ENCODE data around the gene NCKAP5. TPM values are rescaled to one million over a fixed set of nuclear protein-coding genes. Genes with fewer than 3 reads are reported as not detected.

The NCKAP5 gene
- total RNA-seq, 1 donor from 2014 or later, result 2.7 TPM

DNA sequence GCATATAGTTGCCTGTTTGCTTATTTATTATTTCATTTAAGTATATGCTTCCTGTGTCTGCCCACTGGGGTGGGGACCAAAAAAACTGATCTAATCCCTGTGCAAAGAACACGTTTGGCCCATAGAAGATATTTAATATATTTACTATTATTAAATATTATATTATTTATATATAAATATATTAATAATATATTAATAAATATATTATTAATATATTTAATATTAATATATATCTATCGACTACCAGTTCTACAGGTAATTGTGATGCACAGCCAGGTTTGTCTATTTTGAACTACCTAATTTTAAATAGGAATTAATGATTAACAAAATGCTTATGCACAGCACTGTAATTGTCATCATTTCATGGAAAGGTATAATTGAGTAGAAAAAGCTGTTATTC is 609.4 kb downstream of the NCKAP5 start:
- FAIRE-seq, result no peak
- no peaks in the 10 kb centered on the region for H3K9me3 ChIP-seq (ENCODE audit: insufficient read depth, low read depth, low read length)

GRCh38 chr2:132955871-132956615 is 612.2 kb downstream of the NCKAP5 start:
- Mint-ChIP-seq H3K4me3 (ENCODE audit: unreplicated experiment) (no peak overlapping the region), H3K27me3 (ENCODE audit: low read depth, unreplicated experiment) (no peaks in the 10 kb centered on the region), H3K36me3 (ENCODE audit: low read depth, unreplicated experiment) (no peaks in the 10 kb centered on the region), H3K9me3 (ENCODE audit: unreplicated experiment) (no peaks in the 10 kb centered on the region), H3K27ac (ENCODE audit: unreplicated experiment) (peak overlapping the region; percentile 83), H3K4me1 (ENCODE audit: low read depth, unreplicated experiment) (peaks cover 14% of the 10 kb centered on the region)
- Histone ChIP-seq H3K4me1 (ENCODE audit: insufficient read depth, low read length) (no peaks in the 10 kb centered on the region), H3K27ac (ENCODE audit: low read depth, low read length) (no peak overlapping the region), H2AFZ (ENCODE audit: low read depth, low read length) (no peak overlapping the region), H3K36me3 (ENCODE audit: insufficient read depth, low read length) (no peaks in the 10 kb centered on the region), H3K27me3 (ENCODE audit: insufficient read depth, low read length) (no peaks in the 10 kb centered on the region), H3K9me3 (ENCODE audit: insufficient read depth, low read depth, low read length) (no peaks in the 10 kb centered on the region), H3K4me2 (ENCODE audit: low read length) (no peak overlapping the region), H3K9ac (ENCODE audit: low read length) (no peak overlapping the region), H4K20me1 (ENCODE audit: insufficient read depth, low read length) (no peaks in the 10 kb centered on the region), H3K79me2 (ENCODE audit: insufficient read depth, low read length) (no peaks in the 10 kb centered on the region), H3K4me3 (ENCODE audit: insufficient read depth, low read depth, low read length) (no peak overlapping the region)
- TF ChIP-seq EZH2 (IDR thresholded peaks at IDR 0.05; ENCODE audit: insufficient read depth, low read length), result no peak
- TF ChIP-seq, protein P1, sequence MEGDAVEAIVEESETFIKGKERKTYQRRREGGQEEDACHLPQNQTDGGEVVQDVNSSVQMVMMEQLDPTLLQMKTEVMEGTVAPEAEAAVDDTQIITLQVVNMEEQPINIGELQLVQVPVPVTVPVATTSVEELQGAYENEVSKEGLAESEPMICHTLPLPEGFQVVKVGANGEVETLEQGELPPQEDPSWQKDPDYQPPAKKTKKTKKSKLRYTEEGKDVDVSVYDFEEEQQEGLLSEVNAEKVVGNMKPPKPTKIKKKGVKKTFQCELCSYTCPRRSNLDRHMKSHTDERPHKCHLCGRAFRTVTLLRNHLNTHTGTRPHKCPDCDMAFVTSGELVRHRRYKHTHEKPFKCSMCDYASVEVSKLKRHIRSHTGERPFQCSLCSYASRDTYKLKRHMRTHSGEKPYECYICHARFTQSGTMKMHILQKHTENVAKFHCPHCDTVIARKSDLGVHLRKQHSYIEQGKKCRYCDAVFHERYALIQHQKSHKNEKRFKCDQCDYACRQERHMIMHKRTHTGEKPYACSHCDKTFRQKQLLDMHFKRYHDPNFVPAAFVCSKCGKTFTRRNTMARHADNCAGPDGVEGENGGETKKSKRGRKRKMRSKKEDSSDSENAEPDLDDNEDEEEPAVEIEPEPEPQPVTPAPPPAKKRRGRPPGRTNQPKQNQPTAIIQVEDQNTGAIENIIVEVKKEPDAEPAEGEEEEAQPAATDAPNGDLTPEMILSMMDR (IDR thresholded peaks at IDR 0.05; ENCODE audit: insufficient read depth, low read depth, low read length), result no peak
- DNase-seq (ENCODE audit: low read depth), result peak; percentile 75
- no peak for FAIRE-seq

More for the DNA sequence above, 609.4 kb downstream of the NCKAP5 start:
- H3K9ac ChIP-seq (ENCODE audit: low read length), result no peak overlapping the region
- no peak overlapping the region for H2AFZ ChIP-seq (ENCODE audit: low read depth, low read length)
- H3K27me3 ChIP-seq (ENCODE audit: insufficient read depth, low read length), result no peaks in the 10 kb centered on the region
- no peak for DNase-seq (ENCODE audit: low read depth)
- no peaks in the 10 kb centered on the region for H3K4me1 ChIP-seq (ENCODE audit: insufficient read depth, low read length)
- H3K4me1 Mint-ChIP-seq (ENCODE audit: low read depth, unreplicated experiment), result peaks cover 14% of the 10 kb centered on the region
- H3K79me2 ChIP-seq (ENCODE audit: insufficient read depth, low read length), result no peaks in the 10 kb centered on the region
- no peak overlapping the region for H3K27ac ChIP-seq (ENCODE audit: low read depth, low read length)
- H4K20me1 ChIP-seq (ENCODE audit: insufficient read depth, low read length), result no peaks in the 10 kb centered on the region
- no peak overlapping the region for H3K4me3 ChIP-seq (ENCODE audit: insufficient read depth, low read depth, low read length)
- H3K27me3 Mint-ChIP-seq (ENCODE audit: low read depth, unreplicated experiment), result no peaks in the 10 kb centered on the region
- TF ChIP-seq, protein P1 (IDR thresholded peaks at IDR 0.05; ENCODE audit: insufficient read depth, low read depth, low read length), result no peak
- no peak for TF ChIP-seq EZH2 (IDR thresholded peaks at IDR 0.05; ENCODE audit: insufficient read depth, low read length)
- no peak overlapping the region for H3K4me3 Mint-ChIP-seq (ENCODE audit: unreplicated experiment)
- no peaks in the 10 kb centered on the region for H3K36me3 ChIP-seq (ENCODE audit: insufficient read depth, low read length)
- H3K4me2 ChIP-seq (ENCODE audit: low read length), result no peak overlapping the region
- H3K36me3 Mint-ChIP-seq (ENCODE audit: low read depth, unreplicated experiment), result no peaks in the 10 kb centered on the region
- no peaks in the 10 kb centered on the region for H3K9me3 Mint-ChIP-seq (ENCODE audit: unreplicated experiment)
- no peak overlapping the region for H3K27ac Mint-ChIP-seq (ENCODE audit: unreplicated experiment)

DNA sequence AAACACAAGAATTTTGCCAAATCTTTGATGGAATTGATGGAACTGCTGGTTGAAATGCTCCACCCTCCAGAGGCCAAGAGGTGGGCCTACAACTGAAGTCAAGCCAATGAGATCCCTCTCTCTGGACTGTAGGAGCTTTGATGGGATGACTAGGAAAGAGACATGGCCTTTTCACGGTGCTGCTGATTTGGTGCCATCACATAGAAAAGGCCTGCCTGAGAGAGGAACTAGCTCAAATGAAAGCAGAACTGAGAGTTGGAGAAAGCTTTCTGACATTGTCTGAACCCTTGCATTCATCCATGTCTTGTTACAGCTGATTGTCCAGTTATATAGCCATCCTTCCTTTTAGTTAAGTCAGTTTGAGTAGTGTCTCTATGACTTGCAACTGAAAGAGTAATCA is 614.5 kb downstream of the NCKAP5 start:
- Histone ChIP-seq H2AFZ (ENCODE audit: low read depth, low read length) (no peak overlapping the region), H3K4me2 (ENCODE audit: low read length) (no peak overlapping the region), H3K27ac (ENCODE audit: low read depth, low read length) (no peak overlapping the region), H3K9me3 (ENCODE audit: insufficient read depth, low read depth, low read length) (no peaks in the 10 kb centered on the region), H4K20me1 (ENCODE audit: insufficient read depth, low read length) (no peaks in the 10 kb centered on the region), H3K9ac (ENCODE audit: low read length) (no peak overlapping the region), H3K4me3 (ENCODE audit: insufficient read depth, low read depth, low read length) (no peak overlapping the region), H3K79me2 (ENCODE audit: insufficient read depth, low read length) (no peaks in the 10 kb centered on the region), H3K36me3 (ENCODE audit: insufficient read depth, low read length) (no peaks in the 10 kb centered on the region), H3K4me1 (ENCODE audit: insufficient read depth, low read length) (no peaks in the 10 kb centered on the region), H3K27me3 (ENCODE audit: insufficient read depth, low read length) (no peaks in the 10 kb centered on the region)
- Mint-ChIP-seq H3K27me3 (ENCODE audit: low read depth, unreplicated experiment) (no peaks in the 10 kb centered on the region), H3K4me1 (ENCODE audit: low read depth, unreplicated experiment) (peaks cover 21% of the 10 kb centered on the region), H3K27ac (ENCODE audit: unreplicated experiment) (peak overlapping the region; percentile 26), H3K4me3 (ENCODE audit: unreplicated experiment) (no peak overlapping the region), H3K36me3 (ENCODE audit: low read depth, unreplicated experiment) (no peaks in the 10 kb centered on the region), H3K9me3 (ENCODE audit: unreplicated experiment) (no peaks in the 10 kb centered on the region)
- FAIRE-seq (no peak), DNase-seq (ENCODE audit: low read depth) (no peak)
- TF ChIP-seq, protein P1 (IDR thresholded peaks at IDR 0.05; ENCODE audit: insufficient read depth, low read depth, low read length), result no peak
- TF ChIP-seq EZH2 (IDR thresholded peaks at IDR 0.05; ENCODE audit: insufficient read depth, low read length), result no peak
